ENCODE data around the gene SIGLEC1.

SIGLEC1 gene

GRCh38 chr20:3712279-3712873, at the start of gene SIGLEC1:
TSS of gene SIGLEC1 (minus strand) at chr20:3712600. CDS start at chr20:3707128, 5,472 bp downstream.
- DNase-seq (ENCODE audit: low spot score), result no peak

- no peak for DNase-seq (ENCODE audit: low spot score)
Measured at GRCh38 chr20:3760655-3761348, 48.4 kb upstream of the SIGLEC1 start.

- no peak for DNase-seq (ENCODE audit: low spot score)
Measured at GRCh38 chr20:3759884-3760283, 47.5 kb upstream of the SIGLEC1 start.

- DNase-seq (ENCODE audit: low spot score), result no peak
Measured at GRCh38 chr20:3759316-3759823, 47.0 kb upstream of the SIGLEC1 start.

- no peak for DNase-seq (ENCODE audit: low spot score)
Measured at GRCh38 chr20:3758566-3758965, 46.2 kb upstream of the SIGLEC1 start.

- no peak for DNase-seq (ENCODE audit: low spot score)
Measured at GRCh38 chr20:3757268-3757667, 44.9 kb upstream of the SIGLEC1 start.

GRCh38 chr20:3755814-3756480, 43.5 kb upstream of the SIGLEC1 start:
- no peak for DNase-seq (ENCODE audit: low spot score)

GRCh38 chr20:3755269-3755668, 42.9 kb upstream of the SIGLEC1 start:
- DNase-seq (ENCODE audit: low spot score), result no peak

- DNase-seq (ENCODE audit: low spot score), result no peak
Measured at GRCh38 chr20:3754276-3754630, 41.9 kb upstream of the SIGLEC1 start.

- DNase-seq (ENCODE audit: low spot score), result no peak
Measured at GRCh38 chr20:3753501-3754275, 41.3 kb upstream of the SIGLEC1 start.

- peak; percentile 77 for DNase-seq (ENCODE audit: low spot score)
Measured at GRCh38 chr20:3753098-3753497, 40.7 kb upstream of the SIGLEC1 start.

- no peak for DNase-seq (ENCODE audit: low spot score)
Measured at GRCh38 chr20:3752386-3752759, 40.0 kb upstream of the SIGLEC1 start.

- DNase-seq (ENCODE audit: low spot score), result peak; percentile 70
Measured at GRCh38 chr20:3751675-3752385, 39.4 kb upstream of the SIGLEC1 start.

- no peak for DNase-seq (ENCODE audit: low spot score)
Measured at GRCh38 chr20:3751305-3751674, 38.9 kb upstream of the SIGLEC1 start.

- peak; percentile 98 for DNase-seq (ENCODE audit: low spot score)
Measured at GRCh38 chr20:3749689-3750531, 37.5 kb upstream of the SIGLEC1 start.

GRCh38 chr20:3749087-3749688, 36.8 kb upstream of the SIGLEC1 start:
- no peak for DNase-seq (ENCODE audit: low spot score)

GRCh38 chr20:3748073-3748472, 35.7 kb upstream of the SIGLEC1 start:
- DNase-seq (ENCODE audit: low spot score), result no peak

- no peak for DNase-seq (ENCODE audit: low spot score)
Measured at GRCh38 chr20:3747471-3747870, 35.1 kb upstream of the SIGLEC1 start.

- DNase-seq (ENCODE audit: low spot score), result no peak
Measured at GRCh38 chr20:3745686-3746173, 33.3 kb upstream of the SIGLEC1 start.
